Measurements from ENCODE around the gene RTN4RL1.
"Not testable (repeated sequence)": the region's sequence is repeated elsewhere in the genome, so short reads cannot be mapped to it uniquely, and the experiment has no call there.

The RTN4RL1 gene

GRCh38 chr17:1913702-1914101, 111.4 kb downstream of the RTN4RL1 start:
- no peak for DNase-seq

DNA sequence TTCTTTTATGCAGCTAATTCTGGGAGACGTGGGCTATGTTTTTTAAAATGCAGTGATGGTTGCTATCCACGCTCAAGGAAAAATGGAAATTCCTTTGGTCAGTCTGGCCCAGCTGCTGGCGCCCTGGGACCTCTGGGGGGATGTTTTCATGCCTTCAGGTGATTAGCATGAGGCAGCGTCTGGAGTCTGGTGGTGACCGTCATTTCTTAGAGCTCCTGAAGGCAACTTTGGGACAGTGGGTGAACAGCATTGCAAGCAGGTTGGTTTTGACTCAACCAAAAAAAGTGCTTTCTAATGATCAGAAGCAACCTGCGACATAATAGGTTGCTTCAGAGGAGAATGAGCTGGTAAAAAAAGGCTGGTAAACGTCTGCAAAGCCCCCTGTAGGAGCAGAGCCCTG, 113.0 kb downstream of the RTN4RL1 start:
- no peak for DNase-seq

GRCh38 chr17:1909985-1910384, 115.1 kb downstream of the RTN4RL1 start:
- no peak for DNase-seq

GRCh38 chr17:1908699-1909309, 116.3 kb downstream of the RTN4RL1 start:
- DNase-seq: peak; percentile 56

- DNase-seq: no peak
Observed at GRCh38 chr17:1907909-1908698, 117.0 kb downstream of the RTN4RL1 start.

GRCh38 chr17:1907216-1907631, 117.9 kb downstream of the RTN4RL1 start:
- DNase-seq: no peak

DNA sequence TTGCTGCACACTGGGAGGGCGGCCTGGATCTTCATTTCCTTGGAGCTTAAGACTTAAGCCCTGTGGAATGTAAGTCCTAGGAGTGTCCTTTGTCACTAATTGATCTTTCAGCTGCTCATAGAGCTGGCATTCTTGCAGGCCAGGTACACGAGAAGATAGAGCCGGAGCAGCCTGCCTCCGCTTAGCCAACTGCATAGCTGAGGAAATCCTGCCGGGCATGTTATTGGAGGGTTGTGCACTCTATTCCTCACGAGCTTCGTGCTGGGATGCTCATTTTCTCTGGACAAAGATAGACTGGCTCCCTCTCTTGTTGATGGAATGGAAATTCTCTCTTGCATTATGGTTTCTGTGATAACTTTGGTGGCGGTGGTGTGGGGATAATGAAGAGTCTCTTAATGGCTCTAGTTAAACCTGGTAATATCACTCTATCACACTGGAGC, 118.5 kb downstream of the RTN4RL1 start:
- no peak for DNase-seq

GRCh38 chr17:1905190-1905913, 119.8 kb downstream of the RTN4RL1 start:
- no peak for DNase-seq

DNA sequence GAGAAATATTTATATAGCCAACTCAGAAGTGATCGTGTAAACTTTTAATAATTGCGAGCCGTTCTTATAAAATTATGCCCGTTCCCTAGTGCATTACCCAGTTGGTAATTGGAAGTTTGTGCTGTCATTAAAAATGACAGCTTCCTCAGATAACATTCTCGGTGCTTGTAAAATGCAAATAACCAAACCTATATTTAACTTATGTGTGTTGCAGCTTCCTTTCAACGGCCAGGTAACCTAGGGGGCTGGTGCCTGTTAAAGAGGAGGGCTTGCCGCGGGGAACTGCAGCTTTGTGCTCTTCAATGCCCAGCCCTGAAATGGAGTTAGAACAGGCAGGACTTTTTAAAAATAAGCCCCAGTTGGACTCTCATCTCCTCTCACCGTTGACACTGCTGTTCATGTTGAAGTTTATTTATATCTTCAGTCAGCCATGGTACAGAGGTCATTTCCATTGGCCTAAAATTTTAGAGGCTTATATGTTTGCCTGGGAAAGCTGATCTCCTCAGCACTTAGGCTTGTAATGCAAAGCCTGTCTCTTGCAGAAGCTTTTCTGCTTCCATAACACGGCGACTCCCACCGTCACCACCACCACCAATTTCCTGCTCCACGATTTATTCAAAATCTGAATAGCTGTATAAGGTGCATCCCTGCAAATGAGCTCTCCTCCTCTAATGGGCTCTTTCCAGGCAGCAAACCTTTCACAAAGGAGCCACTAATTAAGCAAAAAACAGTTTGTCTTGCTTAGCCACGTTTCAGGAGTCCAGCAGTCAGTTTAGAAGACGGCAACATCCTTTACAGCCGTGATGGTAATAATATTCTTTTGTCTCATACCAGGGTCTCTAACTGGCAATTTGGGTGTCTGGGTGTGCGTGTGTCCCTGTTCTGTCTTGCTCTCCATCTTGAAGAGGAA, 120.6 kb downstream of the RTN4RL1 start:
- no peak for DNase-seq

GRCh38 chr17:1899403-1900000, 125.6 kb downstream of the RTN4RL1 start:
- DNase-seq: no peak

GRCh38 chr17:1898872-1899271, 126.3 kb downstream of the RTN4RL1 start:
- DNase-seq: no peak

DNA sequence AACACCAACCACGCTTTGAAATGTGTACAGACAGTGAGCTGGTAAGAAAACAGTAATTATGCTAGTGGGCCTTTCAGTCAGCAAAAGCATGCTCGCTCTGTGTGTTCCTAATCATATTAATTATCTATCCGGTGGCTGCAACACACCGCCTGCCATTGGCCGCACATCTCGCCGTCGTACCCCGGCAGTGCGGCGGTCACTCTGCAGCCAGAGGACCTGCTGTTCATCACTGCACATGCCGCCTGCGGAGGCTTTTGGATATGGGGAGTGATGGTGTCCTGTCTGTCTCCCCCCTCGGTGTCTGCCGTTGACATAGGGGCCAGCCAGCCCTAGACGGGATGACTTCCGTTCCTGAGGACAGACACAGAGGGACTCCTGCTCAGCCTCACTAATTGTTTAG, 126.8 kb downstream of the RTN4RL1 start:
- no peak for DNase-seq

DNA sequence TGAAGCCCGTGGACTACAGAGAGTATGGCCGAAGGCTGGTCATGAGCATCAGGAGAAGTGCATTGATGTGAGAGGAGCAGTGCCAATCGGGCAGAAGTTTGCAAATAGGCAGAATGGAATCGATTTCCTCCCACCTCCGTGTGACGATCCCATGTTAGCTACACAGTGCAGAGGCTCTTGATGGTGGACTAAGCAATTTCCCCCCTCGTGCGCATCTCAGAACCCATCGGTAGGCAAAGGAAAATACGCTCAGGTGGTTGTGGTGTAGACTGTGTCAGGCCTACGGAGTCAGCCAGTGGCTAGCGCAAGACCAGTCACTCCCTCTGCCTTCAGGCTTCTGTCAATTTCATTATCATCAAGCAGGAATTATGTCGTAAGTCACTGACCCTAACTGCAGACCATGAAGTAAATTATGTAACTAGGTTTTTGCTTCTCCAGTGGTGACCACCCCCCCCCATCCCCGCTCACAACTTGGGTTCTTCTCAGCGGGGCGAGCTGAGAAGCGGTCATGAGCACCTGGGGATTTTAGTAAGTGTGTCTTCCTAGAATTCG, 128.0 kb downstream of the RTN4RL1 start:
- no peak for DNase-seq

GRCh38 chr17:1896243-1897104, 128.7 kb downstream of the RTN4RL1 start:
- DNase-seq: peak; percentile 21

DNA sequence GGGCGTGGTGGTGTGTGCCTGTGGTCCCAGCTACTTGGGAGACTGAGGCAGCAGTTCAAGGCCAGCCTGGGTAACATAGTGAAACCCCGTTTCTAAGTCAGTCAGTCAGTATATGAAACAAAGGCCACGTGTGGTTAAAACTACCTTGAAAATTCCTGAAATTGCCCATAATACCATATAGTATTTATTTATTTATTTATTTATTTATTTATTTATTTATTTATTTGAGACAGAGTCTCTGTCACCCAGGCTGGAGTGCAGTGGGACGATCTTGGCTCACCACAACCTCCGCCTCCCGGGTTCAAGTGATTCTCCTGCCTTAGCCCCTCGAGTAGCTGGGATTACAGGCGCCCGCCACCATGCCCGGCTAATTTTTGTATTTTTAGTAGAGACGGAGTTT, 129.7 kb downstream of the RTN4RL1 start:
- DNase-seq: not testable (repeated sequence)

DNA sequence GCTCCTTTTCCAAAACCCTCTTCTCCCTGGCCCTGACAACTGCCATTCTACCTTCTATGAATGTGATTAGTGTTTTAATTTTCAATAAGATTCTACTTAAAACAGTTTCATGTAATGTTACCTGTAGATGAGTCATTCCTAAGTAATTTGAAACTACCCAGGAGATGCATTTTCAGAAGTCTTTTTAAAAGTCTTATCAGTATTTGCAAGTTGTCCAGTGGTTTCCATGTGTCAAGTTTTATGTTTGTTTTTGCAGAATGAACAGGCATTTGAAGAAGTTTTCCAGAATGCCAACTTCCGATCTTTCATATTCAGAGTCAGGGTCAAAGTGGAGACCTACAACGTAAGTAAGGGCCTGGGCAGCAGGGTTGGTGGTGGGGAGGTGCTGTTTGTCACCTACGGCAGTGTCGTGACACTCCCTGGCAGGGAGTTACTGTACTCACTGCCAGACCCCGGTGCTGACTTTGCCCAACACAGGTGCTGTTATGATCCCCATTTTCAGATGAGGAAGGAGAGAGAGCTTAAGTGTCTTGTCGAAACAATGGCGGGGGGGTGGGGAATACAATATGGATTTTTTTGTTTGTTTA, 130.3 kb downstream of the RTN4RL1 start:
- no peak for DNase-seq

DNA sequence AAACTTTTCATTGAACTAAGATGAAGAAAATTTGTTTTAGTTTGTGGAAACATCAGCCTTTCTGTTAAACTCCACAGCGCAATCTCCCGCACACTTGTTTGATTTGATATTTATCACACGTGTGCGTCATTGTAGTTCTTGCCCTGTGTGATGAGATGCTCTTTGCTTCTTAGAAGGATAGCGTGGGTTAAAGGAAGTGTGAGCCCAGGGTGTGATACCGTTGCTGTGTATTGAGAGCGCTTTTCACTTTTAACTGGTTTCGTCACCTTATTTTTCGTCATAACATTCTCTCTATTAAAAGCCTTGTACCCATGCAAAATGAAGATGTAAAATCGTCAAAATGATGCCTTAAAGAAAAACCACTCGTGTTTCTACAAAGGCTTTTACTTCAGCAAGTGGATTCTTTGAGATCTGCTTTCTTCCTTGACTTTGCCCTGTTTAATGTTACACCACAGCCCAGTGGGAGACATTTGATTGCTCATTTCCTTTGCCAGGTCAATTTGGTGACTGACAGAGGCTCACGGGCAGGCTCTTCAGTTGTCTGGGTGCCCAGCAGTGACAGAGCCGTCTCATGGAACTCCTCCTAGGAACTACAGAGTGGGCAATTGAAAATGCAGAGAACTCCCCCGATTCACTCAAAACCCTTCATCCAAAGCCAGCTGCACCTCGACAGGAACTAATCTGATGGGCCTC, 134.2 kb downstream of the RTN4RL1 start:
- DNase-seq: no peak

DNA sequence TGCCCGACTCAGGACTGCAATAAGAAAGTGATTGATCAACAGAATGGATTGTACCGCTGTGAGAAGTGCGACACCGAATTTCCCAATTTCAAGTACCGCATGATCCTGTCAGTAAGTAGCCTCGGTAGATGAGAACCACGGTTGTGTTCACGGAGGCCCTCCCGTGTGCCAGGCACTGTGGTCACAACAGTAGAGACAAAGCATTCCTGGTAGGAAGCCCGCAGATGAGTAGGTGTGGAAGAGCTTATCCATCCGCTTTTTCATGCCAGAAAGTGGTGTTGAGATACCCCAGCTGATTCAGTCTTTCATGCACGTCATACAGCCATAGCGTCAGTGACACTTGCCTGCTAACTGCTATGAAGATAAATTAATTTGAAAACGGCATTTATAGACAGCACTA, 136.4 kb downstream of the RTN4RL1 start:
- no peak for DNase-seq

Data from MV-4-11 (cell line).